WERI-Rb-1 (cell line): ENCODE data around the gene PTPRD.

Experiments
- DNase-seq: peaks from one replicate; pipeline ENCODE4 v3.0.0-alpha.2; 2020
- H3K27ac ChIP-seq: fragments of 250-450 bp; sonication (Bioruptor Pico); 2 replicates; pipeline ENCODE4 v1.5.1; 2020; ENCODE audit warnings: mild to moderate bottlenecking, moderate library complexity
- H3K27me3 ChIP-seq: fragments of 250-450 bp; sonication (Bioruptor Pico); 2 replicates; pipeline ENCODE4 v1.5.1; 2021; ENCODE audit warnings: mild to moderate bottlenecking, low read depth, moderate library complexity; ENCODE audit not compliant: insufficient read depth, severe bottlenecking
- H3K36me3 ChIP-seq: fragments of 250-450 bp; sonication (Bioruptor Pico); 2 replicates; pipeline ENCODE4 v1.5.1; 2020; ENCODE audit warnings: mild to moderate bottlenecking, moderate library complexity
- H3K4me3 ChIP-seq: 2 replicates; pipeline ENCODE4 v1.5.1; 2011; ENCODE audit warnings: low read depth, mild to moderate bottlenecking, control low read depth, low read length
- H3K9me3 ChIP-seq: fragments of 250-450 bp; sonication (Bioruptor Pico); 2 replicates; pipeline ENCODE4 v1.5.1; 2021; ENCODE audit warnings: mild to moderate bottlenecking, moderate library complexity; ENCODE audit not compliant: severe bottlenecking
- TF ChIP-seq, protein P1 (sequence below): IDR thresholded peaks from 2 replicates; pipeline ENCODE4 v1.5.1; 2011; ENCODE audit warnings: low read depth, mild to moderate bottlenecking, control low read depth, inconsistent platforms, low read length

The PTPRD gene

DNA sequence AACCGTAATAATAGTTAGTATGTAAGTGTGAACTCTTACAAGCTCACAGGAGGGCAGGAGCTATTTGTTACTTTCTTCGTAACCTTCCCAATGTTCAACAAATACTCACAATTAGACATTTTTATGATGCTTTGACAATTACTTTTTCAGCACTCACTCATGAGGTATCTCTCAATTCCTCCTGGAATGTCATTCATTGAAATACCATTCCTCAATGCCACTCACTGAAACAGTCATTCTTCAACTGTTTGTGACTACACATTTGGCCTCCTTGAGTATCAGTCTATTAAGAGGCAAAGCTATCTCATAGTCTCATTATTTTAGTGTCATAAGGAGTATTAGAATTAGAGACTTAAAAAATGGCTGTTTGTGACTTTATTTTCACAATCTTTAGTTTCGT is 2079.1 kb downstream of the PTPRD start:
- no peaks in the 10 kb centered on the region for H3K9me3 ChIP-seq
- H3K4me3 ChIP-seq = no peak overlapping the region
- H3K36me3 ChIP-seq = no peaks in the 10 kb centered on the region
- TF ChIP-seq, protein P1, sequence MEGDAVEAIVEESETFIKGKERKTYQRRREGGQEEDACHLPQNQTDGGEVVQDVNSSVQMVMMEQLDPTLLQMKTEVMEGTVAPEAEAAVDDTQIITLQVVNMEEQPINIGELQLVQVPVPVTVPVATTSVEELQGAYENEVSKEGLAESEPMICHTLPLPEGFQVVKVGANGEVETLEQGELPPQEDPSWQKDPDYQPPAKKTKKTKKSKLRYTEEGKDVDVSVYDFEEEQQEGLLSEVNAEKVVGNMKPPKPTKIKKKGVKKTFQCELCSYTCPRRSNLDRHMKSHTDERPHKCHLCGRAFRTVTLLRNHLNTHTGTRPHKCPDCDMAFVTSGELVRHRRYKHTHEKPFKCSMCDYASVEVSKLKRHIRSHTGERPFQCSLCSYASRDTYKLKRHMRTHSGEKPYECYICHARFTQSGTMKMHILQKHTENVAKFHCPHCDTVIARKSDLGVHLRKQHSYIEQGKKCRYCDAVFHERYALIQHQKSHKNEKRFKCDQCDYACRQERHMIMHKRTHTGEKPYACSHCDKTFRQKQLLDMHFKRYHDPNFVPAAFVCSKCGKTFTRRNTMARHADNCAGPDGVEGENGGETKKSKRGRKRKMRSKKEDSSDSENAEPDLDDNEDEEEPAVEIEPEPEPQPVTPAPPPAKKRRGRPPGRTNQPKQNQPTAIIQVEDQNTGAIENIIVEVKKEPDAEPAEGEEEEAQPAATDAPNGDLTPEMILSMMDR = no peak
- H3K27ac ChIP-seq = no peak overlapping the region
- DNase-seq = no peak
- no peaks in the 10 kb centered on the region for H3K27me3 ChIP-seq

DNA sequence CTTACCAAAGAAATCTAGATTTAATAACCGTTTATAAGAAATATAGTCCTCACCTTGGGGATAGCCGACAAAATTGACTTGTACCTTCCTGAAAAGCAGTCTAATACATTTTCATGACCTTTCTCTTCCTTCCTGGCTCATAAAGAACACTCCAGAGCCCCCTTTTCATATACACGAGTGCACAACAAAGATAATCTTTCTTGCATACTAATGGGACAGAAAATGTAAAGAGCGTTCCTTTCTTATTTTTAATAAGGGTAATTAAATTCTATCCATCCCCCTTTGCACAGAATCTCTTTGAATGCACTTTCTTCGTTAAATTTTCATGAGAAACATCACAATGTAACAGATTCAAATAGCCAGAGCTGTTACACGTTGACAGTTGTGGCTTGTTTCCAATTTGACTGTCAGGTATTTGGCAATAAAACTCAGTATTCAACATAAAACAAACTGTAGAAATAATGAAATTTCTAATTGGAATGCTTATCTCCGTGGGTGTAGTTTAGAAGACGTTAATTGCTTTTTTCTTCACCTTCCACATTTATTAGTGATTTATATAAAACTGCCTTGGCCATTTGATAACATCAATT is 2080.9 kb downstream of the PTPRD start:
- H3K36me3 ChIP-seq = no peaks in the 10 kb centered on the region
- H3K27ac ChIP-seq = no peak overlapping the region
- no peak overlapping the region for H3K4me3 ChIP-seq
- DNase-seq = no peak
- no peaks in the 10 kb centered on the region for H3K27me3 ChIP-seq
- H3K9me3 ChIP-seq = no peaks in the 10 kb centered on the region
- TF ChIP-seq, protein P1 = no peak

DNA sequence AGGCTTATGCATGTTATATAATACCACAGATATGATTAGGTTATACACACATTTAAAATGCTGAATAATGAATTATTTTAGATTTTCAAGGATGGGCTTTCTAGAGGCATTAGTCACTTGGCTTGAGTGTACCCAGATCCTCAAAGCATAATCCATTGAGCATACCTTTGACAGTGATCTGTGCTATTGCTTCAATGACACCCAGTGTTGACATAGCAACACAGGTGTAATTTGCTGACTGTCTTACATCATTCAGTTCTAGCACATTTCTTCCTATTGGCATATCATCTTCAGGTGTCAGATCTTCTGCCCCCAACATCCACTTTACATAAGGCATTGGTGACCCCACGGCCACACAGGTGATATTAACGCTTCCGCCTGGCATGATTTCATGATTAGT is 2091.7 kb downstream of the PTPRD start:
- DNase-seq = no peak
- Histone ChIP-seq H3K27me3 (no peaks in the 10 kb centered on the region), H3K27ac (no peak overlapping the region), H3K9me3 (no peaks in the 10 kb centered on the region), H3K4me3 (no peak overlapping the region), H3K36me3 (no peaks in the 10 kb centered on the region)
- TF ChIP-seq, protein P1 = no peak

DNA sequence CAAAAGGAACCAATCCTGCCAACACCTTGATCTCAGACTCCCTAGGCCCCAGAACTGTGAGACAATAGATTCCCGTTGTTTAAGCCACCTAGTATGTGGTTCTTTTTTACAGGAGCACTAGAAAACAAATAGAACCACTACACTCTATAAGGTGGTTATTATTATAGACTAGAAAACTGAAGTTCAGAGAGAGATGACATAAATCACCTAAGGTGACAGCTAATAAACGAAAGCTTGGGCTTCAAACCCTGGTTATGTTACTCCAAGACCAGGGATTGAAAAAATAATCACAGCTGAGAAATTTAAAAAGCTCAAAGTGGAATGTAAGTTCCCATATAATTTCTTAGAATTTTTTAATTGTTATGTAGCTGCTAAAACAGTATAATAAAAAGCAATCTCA is 2097.1 kb downstream of the PTPRD start:
- TF ChIP-seq, protein P1 = no peak
- H3K4me3 ChIP-seq = no peak overlapping the region
- H3K9me3 ChIP-seq = no peaks in the 10 kb centered on the region
- H3K27me3 ChIP-seq = no peaks in the 10 kb centered on the region
- H3K27ac ChIP-seq = no peak overlapping the region
- no peaks in the 10 kb centered on the region for H3K36me3 ChIP-seq
- DNase-seq = no peak

DNA sequence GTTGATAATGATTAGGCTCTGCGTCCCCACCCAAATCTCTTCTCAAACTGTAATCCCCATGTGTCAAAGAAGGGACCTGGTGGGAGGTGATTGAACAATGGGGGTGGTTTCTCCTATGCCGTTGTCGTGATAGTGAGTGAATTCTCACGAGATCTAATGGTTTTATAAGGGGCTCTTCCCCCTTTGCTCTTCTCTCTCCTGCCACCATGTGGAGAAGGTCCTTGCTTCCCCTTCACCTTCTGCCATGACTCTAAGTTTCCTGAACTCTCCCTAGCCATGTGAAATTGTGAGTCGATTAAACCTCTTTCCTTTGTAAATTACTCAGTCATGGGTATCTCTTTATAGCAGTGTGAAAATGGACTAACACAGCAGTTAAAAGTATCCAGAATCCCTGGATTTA is 2098.0 kb downstream of the PTPRD start:
- no peak overlapping the region for H3K4me3 ChIP-seq

More for the DNA sequence above, 2098.0 kb downstream of the PTPRD start:
- peak; percentile 14 for DNase-seq
- H3K36me3 ChIP-seq = no peaks in the 10 kb centered on the region
- H3K9me3 ChIP-seq = no peaks in the 10 kb centered on the region
- TF ChIP-seq, protein P1 = peak; percentile 28; the same call in 1 of the 2 replicates
- no peak overlapping the region for H3K27ac ChIP-seq
- H3K27me3 ChIP-seq = no peaks in the 10 kb centered on the region
